Activated naive CD8-positive, alpha-beta T cell treated with anti-CD3 and anti-CD28 coated beads for 36 hours (primary cell): ENCODE results near the gene APBB3. TPM values are rescaled to one million over a fixed set of nuclear protein-coding genes. Genes with fewer than 3 reads are reported as not detected.
"Not testable (repeated sequence)": the region's sequence is repeated elsewhere in the genome, so short reads cannot be mapped to it uniquely, and the experiment has no call there.

Experiments used
- DNase-seq: peaks from one replicate; pipeline ENCODE4 v3.0.0; 2021
- H3K27ac Mint-ChIP-seq: one replicate; pipeline ENCODE4 v1.8.0; 2022; ENCODE audit warnings: mild to moderate bottlenecking, moderate library complexity, mixed read lengths
- H3K27me3 Mint-ChIP-seq: one replicate; pipeline ENCODE4 v1.8.0; 2022; ENCODE audit warnings: mild to moderate bottlenecking, mixed read lengths
- H3K36me3 Mint-ChIP-seq: one replicate; pipeline ENCODE4 v1.8.0; 2021; ENCODE audit warnings: mild to moderate bottlenecking, mixed read lengths
- H3K4me1 Mint-ChIP-seq: one replicate; pipeline ENCODE4 v1.8.0; 2021; ENCODE audit warnings: mixed read lengths
- H3K4me3 Mint-ChIP-seq: one replicate; pipeline ENCODE4 v1.8.0; 2022; ENCODE audit warnings: mild to moderate bottlenecking, moderate library complexity, mixed read lengths
- H3K9me3 Mint-ChIP-seq: one replicate; pipeline ENCODE4 v1.8.0; 2022; ENCODE audit warnings: mixed read lengths
- total RNA-seq, 2 experiments: library from RNA; stranded (reverse); gene quantifications; one replicate each; pipeline ENCODE4 v1.2.3, GENCODE V29; 2021

APBB3 gene
- total RNA-seq, 2 experiments from 2014 or later = 17.5 to 17.8 TPM

DNA sequence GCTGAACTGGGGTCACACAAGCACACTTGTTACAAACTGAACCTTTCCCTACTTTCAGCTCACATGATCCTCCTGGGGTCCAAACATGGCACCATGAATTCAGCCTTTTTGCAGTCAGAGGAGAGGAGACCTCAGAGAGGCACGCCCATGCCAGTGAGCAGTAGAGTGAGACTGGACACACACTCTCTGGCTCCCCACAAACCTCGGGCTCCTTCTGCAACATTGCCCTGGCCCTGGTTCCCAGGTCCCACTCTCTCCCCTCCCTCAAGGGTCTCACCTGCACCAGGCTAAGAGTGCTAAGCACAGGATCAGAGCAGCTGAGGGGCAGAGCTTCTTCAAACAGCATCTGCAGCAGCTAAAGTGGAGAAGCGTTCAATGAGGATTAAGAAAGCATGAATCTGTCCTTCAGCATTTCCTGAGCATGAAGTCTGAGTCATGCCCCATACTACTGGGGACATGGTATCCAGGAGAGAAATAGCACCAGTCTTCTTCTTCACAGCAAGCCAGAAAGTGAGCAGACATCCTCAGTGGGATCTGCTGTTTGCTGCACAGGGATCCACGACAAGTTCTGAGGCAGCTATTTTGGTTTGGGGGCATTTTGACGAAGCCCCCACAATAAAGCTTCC, 27.5 kb upstream of the APBB3 start:
- H3K36me3 Mint-ChIP-seq = no peaks in the 10 kb centered on the region
- DNase-seq = no peak
- H3K4me1 Mint-ChIP-seq = peaks cover 4% of the 10 kb centered on the region
- H3K9me3 Mint-ChIP-seq = no peaks in the 10 kb centered on the region
- no peak overlapping the region for H3K4me3 Mint-ChIP-seq
- no peak overlapping the region for H3K27ac Mint-ChIP-seq
- H3K27me3 Mint-ChIP-seq = peaks cover 13% of the 10 kb centered on the region

- Mint-ChIP-seq H3K4me1 (peaks cover 4% of the 10 kb centered on the region), H3K27me3 (peaks cover 13% of the 10 kb centered on the region), H3K36me3 (no peaks in the 10 kb centered on the region), H3K9me3 (no peaks in the 10 kb centered on the region), H3K4me3 (no peak overlapping the region), H3K27ac (no peak overlapping the region)
- no peak for DNase-seq
Observed at GRCh38 chr5:140590861-140591260, 26.5 kb upstream of the APBB3 start.

- Mint-ChIP-seq H3K9me3 (no peaks in the 10 kb centered on the region), H3K27me3 (peaks cover 4% of the 10 kb centered on the region), H3K4me3 (no peak overlapping the region), H3K27ac (no peak overlapping the region), H3K36me3 (no peaks in the 10 kb centered on the region), H3K4me1 (no peaks in the 10 kb centered on the region)
- no peak for DNase-seq
Observed at GRCh38 chr5:140588311-140589070, 24.1 kb upstream of the APBB3 start.

DNA sequence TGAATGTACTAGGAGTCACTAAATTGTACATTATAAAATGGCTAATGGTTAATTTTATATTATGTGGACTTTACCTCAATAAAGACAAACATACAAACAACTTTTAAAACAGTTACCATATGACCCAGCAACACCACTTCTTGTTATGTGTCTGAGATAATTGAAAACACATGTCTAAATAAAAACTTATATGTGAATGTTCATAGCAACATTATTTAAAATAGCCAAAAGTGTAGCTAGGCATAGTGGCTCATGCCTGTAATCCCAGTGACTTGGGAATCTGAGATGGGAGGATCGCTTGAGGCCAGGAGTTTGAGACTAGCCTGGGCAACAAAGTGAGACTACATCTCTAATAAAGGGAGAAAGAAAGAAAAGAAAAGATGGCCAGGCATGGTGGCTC, 23.1 kb upstream of the APBB3 start:
- peaks cover 2% of the 10 kb centered on the region for H3K36me3 Mint-ChIP-seq
- peaks cover 2% of the 10 kb centered on the region for H3K9me3 Mint-ChIP-seq
- no peak overlapping the region for H3K4me3 Mint-ChIP-seq
- no peak for DNase-seq
- no peak overlapping the region for H3K27ac Mint-ChIP-seq
- H3K27me3 Mint-ChIP-seq = peaks cover 9% of the 10 kb centered on the region
- H3K4me1 Mint-ChIP-seq = no peaks in the 10 kb centered on the region

DNA sequence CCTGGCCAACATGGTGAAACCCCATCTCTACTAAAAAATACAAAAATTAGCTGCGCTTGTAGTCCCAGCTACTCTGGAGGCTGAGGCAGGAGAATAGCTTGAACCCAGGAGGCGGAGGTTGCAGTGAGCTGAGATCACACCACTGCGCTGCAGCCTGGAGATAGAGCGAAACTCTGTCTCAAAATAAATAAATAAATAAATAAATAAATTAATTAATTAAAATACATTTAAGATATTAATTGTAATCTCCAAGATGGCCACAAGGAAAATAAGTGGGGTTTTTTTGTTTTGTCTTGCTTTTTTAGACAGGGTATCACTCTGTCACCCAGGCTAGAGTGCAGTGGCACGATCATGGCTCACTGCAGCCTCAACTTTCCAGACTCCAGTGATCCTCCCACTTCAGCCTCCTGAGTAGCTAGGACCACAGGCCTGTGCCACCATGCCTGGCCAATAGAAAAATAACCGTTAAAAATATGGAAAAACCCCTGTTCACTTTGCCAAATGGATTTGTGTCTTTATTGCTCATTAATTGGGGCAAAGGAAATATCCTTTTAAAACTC, 14.9 kb upstream of the APBB3 start:
- not testable (repeated sequence) for H3K27ac Mint-ChIP-seq, H3K4me3 Mint-ChIP-seq, H3K4me1 Mint-ChIP-seq

GRCh38 chr5:140576776-140577201, 12.4 kb upstream of the APBB3 start:
- H3K4me3 Mint-ChIP-seq = no peak overlapping the region
- H3K36me3 Mint-ChIP-seq = no peaks in the 10 kb centered on the region
- no peaks in the 10 kb centered on the region for H3K4me1 Mint-ChIP-seq
- DNase-seq = no peak
- no peaks in the 10 kb centered on the region for H3K27me3 Mint-ChIP-seq
- no peak overlapping the region for H3K27ac Mint-ChIP-seq
- no peaks in the 10 kb centered on the region for H3K9me3 Mint-ChIP-seq

More for the DNA sequence above, 14.9 kb upstream of the APBB3 start:
- not testable (repeated sequence) for DNase-seq, H3K9me3 Mint-ChIP-seq, H3K36me3 Mint-ChIP-seq, H3K27me3 Mint-ChIP-seq

- Mint-ChIP-seq H3K27ac (no peak overlapping the region), H3K36me3 (no peaks in the 10 kb centered on the region), H3K9me3 (no peaks in the 10 kb centered on the region), H3K4me3 (no peak overlapping the region), H3K27me3 (no peaks in the 10 kb centered on the region), H3K4me1 (peaks cover under 1% of the 10 kb centered on the region)
- DNase-seq = no peak
Observed at GRCh38 chr5:140575309-140575708, 10.9 kb upstream of the APBB3 start.

DNA sequence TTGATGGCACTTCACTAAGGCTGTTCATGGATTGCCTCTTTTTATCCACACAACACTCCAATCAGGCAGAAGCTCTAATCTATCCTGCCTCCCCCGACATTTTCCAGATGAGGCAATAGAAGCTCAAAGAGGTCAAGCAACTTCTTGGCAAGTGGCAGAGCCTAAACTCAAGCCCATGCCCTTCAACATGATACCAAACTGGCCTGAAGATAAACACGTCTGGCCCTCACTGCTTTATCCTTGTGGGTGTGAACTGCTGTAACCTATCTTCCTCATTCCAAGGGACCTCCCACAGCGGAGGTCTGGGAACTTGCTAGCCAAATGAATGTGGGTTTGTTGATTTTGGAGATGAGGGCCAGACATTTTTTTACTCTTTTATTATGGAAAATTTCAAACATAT, 9.8 kb upstream of the APBB3 start:
- Mint-ChIP-seq H3K4me3 (no peak overlapping the region), H3K27ac (no peak overlapping the region), H3K4me1 (peaks cover 6% of the 10 kb centered on the region), H3K36me3 (no peaks in the 10 kb centered on the region), H3K27me3 (no peaks in the 10 kb centered on the region), H3K9me3 (no peaks in the 10 kb centered on the region)
- no peak for DNase-seq

- Mint-ChIP-seq H3K36me3 (peaks cover 1% of the 10 kb centered on the region), H3K27me3 (no peaks in the 10 kb centered on the region), H3K9me3 (no peaks in the 10 kb centered on the region), H3K4me1 (peaks cover 11% of the 10 kb centered on the region), H3K4me3 (no peak overlapping the region), H3K27ac (no peak overlapping the region)
- DNase-seq = no peak
Observed at GRCh38 chr5:140573683-140574082, 9.3 kb upstream of the APBB3 start.

GRCh38 chr5:140571105-140571504, 6.7 kb upstream of the APBB3 start:
- DNase-seq = no peak
- H3K27ac Mint-ChIP-seq = peak overlapping the region; percentile 61
- no peak overlapping the region for H3K4me3 Mint-ChIP-seq
- H3K9me3 Mint-ChIP-seq = no peaks in the 10 kb centered on the region
- peaks cover 19% of the 10 kb centered on the region for H3K36me3 Mint-ChIP-seq
- peaks cover 28% of the 10 kb centered on the region for H3K4me1 Mint-ChIP-seq
- no peaks in the 10 kb centered on the region for H3K27me3 Mint-ChIP-seq

DNA sequence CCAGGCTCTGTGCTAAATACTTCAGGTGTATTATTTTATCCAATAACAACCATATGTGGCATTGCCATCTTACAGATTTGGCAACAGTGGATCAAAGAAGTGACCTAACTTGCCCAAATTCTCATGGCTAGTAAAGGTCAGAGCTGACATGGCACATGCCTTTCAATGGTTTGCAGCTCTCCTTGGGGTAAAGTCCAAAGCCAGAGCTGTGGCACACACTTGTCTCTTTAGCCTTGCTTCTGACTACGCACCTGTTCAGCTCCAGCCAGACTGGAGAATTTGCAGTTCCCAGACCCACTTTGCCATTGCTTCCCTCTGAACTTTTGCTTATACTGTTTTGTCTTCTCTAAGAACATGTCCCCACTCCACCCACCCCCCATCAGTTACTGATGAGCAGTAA, 6.1 kb upstream of the APBB3 start:
- Mint-ChIP-seq H3K27me3 (no peaks in the 10 kb centered on the region), H3K9me3 (no peaks in the 10 kb centered on the region), H3K4me3 (no peak overlapping the region), H3K27ac (peak overlapping the region; percentile 94), H3K36me3 (peaks cover 23% of the 10 kb centered on the region), H3K4me1 (peaks cover 32% of the 10 kb centered on the region)
- DNase-seq = no peak

- no peak overlapping the region for H3K4me3 Mint-ChIP-seq
- H3K4me1 Mint-ChIP-seq = peaks cover 33% of the 10 kb centered on the region
- DNase-seq = no peak
- H3K9me3 Mint-ChIP-seq = no peaks in the 10 kb centered on the region
- peak overlapping the region; percentile 94 for H3K27ac Mint-ChIP-seq
- no peaks in the 10 kb centered on the region for H3K27me3 Mint-ChIP-seq
- peaks cover 24% of the 10 kb centered on the region for H3K36me3 Mint-ChIP-seq
Observed at GRCh38 chr5:140570058-140570457, 5.7 kb upstream of the APBB3 start.

GRCh38 chr5:140569197-140569596, 4.8 kb upstream of the APBB3 start:
- peaks cover 33% of the 10 kb centered on the region for H3K4me1 Mint-ChIP-seq
- no peaks in the 10 kb centered on the region for H3K27me3 Mint-ChIP-seq
- H3K4me3 Mint-ChIP-seq = peak overlapping the region; percentile 57
- H3K27ac Mint-ChIP-seq = peak overlapping the region; percentile 94
- no peak for DNase-seq
- H3K9me3 Mint-ChIP-seq = no peaks in the 10 kb centered on the region
- H3K36me3 Mint-ChIP-seq = peaks cover 28% of the 10 kb centered on the region

GRCh38 chr5:140568443-140569063, 4.2 kb upstream of the APBB3 start:
- peaks cover 28% of the 10 kb centered on the region for H3K36me3 Mint-ChIP-seq
- H3K4me3 Mint-ChIP-seq = peak overlapping the region; percentile 15
- DNase-seq = no peak
- H3K9me3 Mint-ChIP-seq = no peaks in the 10 kb centered on the region
- peak overlapping the region; percentile 94 for H3K27ac Mint-ChIP-seq
- peaks cover 38% of the 10 kb centered on the region for H3K4me1 Mint-ChIP-seq
- H3K27me3 Mint-ChIP-seq = no peaks in the 10 kb centered on the region

- Mint-ChIP-seq H3K4me1 (peaks cover 43% of the 10 kb centered on the region), H3K27ac (peak overlapping the region; percentile 70), H3K4me3 (peak overlapping the region; percentile 32), H3K9me3 (no peaks in the 10 kb centered on the region), H3K36me3 (peaks cover 28% of the 10 kb centered on the region), H3K27me3 (no peaks in the 10 kb centered on the region)
- DNase-seq = no peak
Observed at GRCh38 chr5:140567871-140568270, 3.5 kb upstream of the APBB3 start.
